H9 (cell line): ENCODE results near the gene APC. TPM values are rescaled to one million over a fixed set of nuclear protein-coding genes. Genes with fewer than 3 reads are reported as not detected.

Experiments used
- DNase-seq: peaks from one replicate; pipeline ENCODE4 v3.0.0-alpha.2; 2017
- H2AFZ ChIP-seq: one replicate; pipeline ENCODE4 v1.6.1; 2013; ENCODE audit warnings: mild to moderate bottlenecking, low read length, control low read depth, moderate library complexity
- H2AK5ac ChIP-seq: 2 replicates; pipeline ENCODE4 v1.6.1; 2013; ENCODE audit warnings: low read length, control low read depth, mixed read lengths; ENCODE audit not compliant: insufficient read length
- H2BK120ac ChIP-seq: one replicate; pipeline ENCODE4 v1.6.1; 2013; ENCODE audit warnings: low read depth, mild to moderate bottlenecking, low read length, control low read depth, inconsistent platforms; ENCODE audit not compliant: poor library complexity, severe bottlenecking
- H2BK12ac ChIP-seq: 2 replicates; pipeline ENCODE4 v1.6.1; 2013; ENCODE audit warnings: low read length, control low read depth, mixed read lengths, low read depth; ENCODE audit not compliant: insufficient read length
- H2BK15ac ChIP-seq: 2 replicates; pipeline ENCODE4 v1.6.1; 2013; ENCODE audit warnings: low read depth, low read length, control low read depth
- H2BK20ac ChIP-seq: one replicate; pipeline ENCODE4 v1.6.1; 2013; ENCODE audit warnings: low read depth, mild to moderate bottlenecking, low read length, control low read depth, inconsistent platforms; ENCODE audit not compliant: poor library complexity, severe bottlenecking
- H2BK5ac ChIP-seq: 2 replicates; pipeline ENCODE4 v1.6.1; 2013; ENCODE audit warnings: low read length, control low read depth, mixed read lengths; ENCODE audit not compliant: insufficient read length
- H3K14ac ChIP-seq: 2 replicates; pipeline ENCODE4 v1.6.1; 2013; ENCODE audit warnings: low read length, control low read depth; ENCODE audit not compliant: insufficient read depth
- H3K18ac ChIP-seq: 2 replicates; pipeline ENCODE4 v1.6.1; 2013; ENCODE audit warnings: low read depth, mild to moderate bottlenecking, mixed read lengths, low read length, control low read depth; ENCODE audit not compliant: insufficient read length
- H3K23ac ChIP-seq: 2 replicates; pipeline ENCODE4 v1.6.1; 2013; ENCODE audit warnings: low read length, control low read depth, mixed read lengths, low read depth; ENCODE audit not compliant: insufficient read length
- H3K23me2 ChIP-seq: 2 replicates; pipeline ENCODE4 v1.6.1; 2013; ENCODE audit warnings: low read depth, mild to moderate bottlenecking, mixed read lengths, low read length, control low read depth; ENCODE audit not compliant: insufficient read length, poor library complexity, severe bottlenecking
- H3K27ac ChIP-seq: 2 replicates; pipeline ENCODE4 v1.5.1; 2013; ENCODE audit warnings: low read length, control low read depth, mixed read lengths, low read depth; ENCODE audit not compliant: insufficient read length
- H3K27me3 ChIP-seq: 2 replicates; pipeline ENCODE4 v1.6.1; 2013; ENCODE audit warnings: low read length, control low read depth, inconsistent platforms; ENCODE audit not compliant: insufficient read depth
- H3K4ac ChIP-seq: 2 replicates; pipeline ENCODE4 v1.6.1; 2013; ENCODE audit warnings: low read depth, mild to moderate bottlenecking, control low read depth, inconsistent platforms, low read length, moderate library complexity
- H3K4me1 ChIP-seq: 2 replicates; pipeline ENCODE4 v1.6.1; 2013; ENCODE audit warnings: low read length, control low read depth, inconsistent platforms; ENCODE audit not compliant: insufficient read depth
- H3K4me2 ChIP-seq: 2 replicates; pipeline ENCODE4 v1.6.1; 2013; ENCODE audit warnings: low read length, control low read depth, mixed read lengths; ENCODE audit not compliant: insufficient read length, insufficient read depth
- H3K56ac ChIP-seq: 2 replicates; pipeline ENCODE4 v1.6.1; 2013; ENCODE audit warnings: low read depth, mild to moderate bottlenecking, mixed read lengths, low read length, control low read depth; ENCODE audit not compliant: insufficient read length
- H3K79me1 ChIP-seq: 2 replicates; pipeline ENCODE4 v1.6.1; 2013; ENCODE audit warnings: low read depth, mild to moderate bottlenecking, moderate library complexity, low read length, control low read depth, inconsistent platforms; ENCODE audit not compliant: insufficient read depth, poor library complexity, severe bottlenecking
- H3K79me2 ChIP-seq: 2 replicates; pipeline ENCODE4 v1.6.1; 2013; ENCODE audit warnings: low read length, control low read depth, inconsistent platforms; ENCODE audit not compliant: insufficient read depth
- H3K9ac ChIP-seq: 2 replicates; pipeline ENCODE4 v1.6.1; 2013; ENCODE audit warnings: low read length, control low read depth, mixed read lengths; ENCODE audit not compliant: insufficient read length; ENCODE audit errors: extremely low read depth
- H3K9me3 ChIP-seq: one replicate; pipeline ENCODE4 v1.6.1; 2013; ENCODE audit warnings: low read depth, low read length, inconsistent platforms; ENCODE audit not compliant: control insufficient read depth
- H3T11ph ChIP-seq: one replicate; pipeline ENCODE4 v1.6.1; 2013; ENCODE audit warnings: mild to moderate bottlenecking, low read length, control low read depth, inconsistent platforms
- H4K20me1 ChIP-seq: one replicate; pipeline ENCODE4 v1.6.1; 2013; ENCODE audit not compliant: control insufficient read depth, insufficient read length, insufficient read depth
- H4K5ac ChIP-seq: 2 replicates; pipeline ENCODE4 v1.6.1; 2013; ENCODE audit warnings: low read depth, mild to moderate bottlenecking, mixed read lengths, low read length, control low read depth; ENCODE audit not compliant: insufficient read length
- H4K8ac ChIP-seq: replicated peaks from 2 replicates; pipeline ENCODE4 v1.6.1; 2013; ENCODE audit warnings: low read length, control low read depth, mixed read lengths, low read depth; ENCODE audit not compliant: insufficient read length
- H4K91ac ChIP-seq: 2 replicates; pipeline ENCODE4 v1.6.1; 2013; ENCODE audit warnings: low read depth, mild to moderate bottlenecking, moderate library complexity, mixed read lengths, low read length, control low read depth; ENCODE audit not compliant: insufficient read length
- H3K27ac Mint-ChIP-seq, 3 experiments: 2 replicates in 2 of 3; 3 replicates in 1 of 3; pipeline ENCODE4 v1.8.0; 2020 to 2021; ENCODE audit warnings: mixed read lengths in 3 of 3, mild to moderate bottlenecking in 1 of 3, moderate library complexity in 1 of 3
- H3K27me3 Mint-ChIP-seq: 2 replicates; pipeline ENCODE4 v1.8.0; 2021; ENCODE audit warnings: low read depth, mild to moderate bottlenecking, moderate library complexity, mixed read lengths
- H3K36me3 Mint-ChIP-seq, 3 experiments: 2 replicates in 2 of 3; 3 replicates in 1 of 3; pipeline ENCODE4 v1.8.0; 2020 to 2021; ENCODE audit warnings: low read depth in 3 of 3, mixed read lengths in 3 of 3; ENCODE audit not compliant: insufficient read depth in 1 of 3
- H3K4me1 Mint-ChIP-seq, 2 experiments: 2 replicates each; pipeline ENCODE4 v1.8.0; 2020; ENCODE audit warnings: mixed read lengths in 2 of 2
- H3K4me3 Mint-ChIP-seq, 2 experiments: 2 replicates in 1 of 2; 3 replicates in 1 of 2; pipeline ENCODE4 v1.8.0; 2020 to 2021; ENCODE audit warnings: mild to moderate bottlenecking in 2 of 2, mixed read lengths in 2 of 2, moderate library complexity in 1 of 2
- H3K9me3 Mint-ChIP-seq, 2 experiments: 2 replicates in 1 of 2; 3 replicates in 1 of 2; pipeline ENCODE4 v1.8.0; 2020; ENCODE audit warnings: mild to moderate bottlenecking in 2 of 2, mixed read lengths in 2 of 2, moderate library complexity in 1 of 2
- WGBS: extraction: QIAGEN DNeasy Blood & Tissue Kit; methylation state at CpG from one replicate; pipeline ENCODE4 v1.1.7; 2013; ENCODE audit warnings: missing lambda C conversion rate, low lambda C conversion rate, mixed read lengths; ENCODE audit not compliant: insufficient read length; ENCODE audit errors: extremely low coverage; 5-methylcytosine and 5-hydroxymethylcytosine counted together
- total RNA-seq: library from RNA; stranded (reverse); gene quantifications from 2 replicates; pipeline ENCODE4 v1.2.1, GENCODE V29; 2021
- TF ChIP-seq, protein P1 (sequence below): fragments of 200-600 bp; sonication (generic); conservative IDR thresholded peaks from 3 replicates; pipeline ENCODE4 v1.8.0; 2021; ENCODE audit warnings: antibody characterized with exemption, mild to moderate bottlenecking

The APC gene
- total RNA-seq, 1 experiment from 2014 or later, result 29.3 TPM

DNA sequence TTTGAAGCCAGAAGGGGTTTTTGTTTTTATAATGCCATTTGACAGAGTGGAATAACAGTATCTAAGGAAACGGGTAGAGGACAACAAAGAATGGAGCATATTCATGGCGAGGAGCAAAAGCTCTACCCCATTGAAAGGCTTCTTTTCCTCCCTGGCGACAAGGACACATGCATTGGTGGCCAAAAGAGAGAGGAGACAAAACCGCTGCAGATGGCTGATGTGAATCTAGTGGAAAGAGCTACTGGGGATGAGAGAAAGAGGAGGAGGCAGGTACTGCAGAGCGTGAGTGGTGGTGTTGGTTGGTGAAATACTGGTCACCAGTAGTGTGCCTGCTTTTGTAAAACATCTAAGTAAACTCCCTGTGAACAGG, 491 bp downstream of the APC start:
- no peak overlapping the region for H4K91ac ChIP-seq
- H3K4me3 Mint-ChIP-seq, result peak overlapping the region; percentile 81 to 93
- H3K27me3 Mint-ChIP-seq, result no peaks in the 10 kb centered on the region
- no peaks in the 10 kb centered on the region for H3K79me1 ChIP-seq
- H3K14ac ChIP-seq, result no peak overlapping the region
- DNase-seq, result no peak
- no peak overlapping the region for H3K4ac ChIP-seq
- no peaks in the 10 kb centered on the region for H3K4me1 ChIP-seq
- peaks cover 2% of the 10 kb centered on the region; the same call in 1 of the 2 replicates for H3K79me2 ChIP-seq
- H4K8ac ChIP-seq, result no peak overlapping the region
- H4K5ac ChIP-seq, result no peak overlapping the region
- no peaks in the 10 kb centered on the region for H3K27me3 ChIP-seq
- H3K36me3 Mint-ChIP-seq, result no peaks in the 10 kb centered on the region
- H3K9ac ChIP-seq, result peak overlapping the region; percentile 5
- no peak overlapping the region for H3K23ac ChIP-seq
- H2BK15ac ChIP-seq, result no peak overlapping the region
- H3K56ac ChIP-seq, result no peak overlapping the region
- no CpG with 5 or more reads among the region's 5 CpGs for WGBS
- no peak overlapping the region for H2BK120ac ChIP-seq
- H4K20me1 ChIP-seq, result no peaks in the 10 kb centered on the region
- H3K9me3 Mint-ChIP-seq, result no peaks in the 10 kb centered on the region
- H3K4me2 ChIP-seq, result peak overlapping the region; percentile 54
- no peak overlapping the region for H3T11ph ChIP-seq
- no peaks in the 10 kb centered on the region for H3K9me3 ChIP-seq
- H2BK20ac ChIP-seq, result no peak overlapping the region
- H3K27ac ChIP-seq, result no peak overlapping the region
- no peak overlapping the region for H2AK5ac ChIP-seq
- H2AFZ ChIP-seq, result no peak overlapping the region
- H2BK12ac ChIP-seq, result no peak overlapping the region
- no peak overlapping the region for H3K18ac ChIP-seq
- TF ChIP-seq, protein P1, sequence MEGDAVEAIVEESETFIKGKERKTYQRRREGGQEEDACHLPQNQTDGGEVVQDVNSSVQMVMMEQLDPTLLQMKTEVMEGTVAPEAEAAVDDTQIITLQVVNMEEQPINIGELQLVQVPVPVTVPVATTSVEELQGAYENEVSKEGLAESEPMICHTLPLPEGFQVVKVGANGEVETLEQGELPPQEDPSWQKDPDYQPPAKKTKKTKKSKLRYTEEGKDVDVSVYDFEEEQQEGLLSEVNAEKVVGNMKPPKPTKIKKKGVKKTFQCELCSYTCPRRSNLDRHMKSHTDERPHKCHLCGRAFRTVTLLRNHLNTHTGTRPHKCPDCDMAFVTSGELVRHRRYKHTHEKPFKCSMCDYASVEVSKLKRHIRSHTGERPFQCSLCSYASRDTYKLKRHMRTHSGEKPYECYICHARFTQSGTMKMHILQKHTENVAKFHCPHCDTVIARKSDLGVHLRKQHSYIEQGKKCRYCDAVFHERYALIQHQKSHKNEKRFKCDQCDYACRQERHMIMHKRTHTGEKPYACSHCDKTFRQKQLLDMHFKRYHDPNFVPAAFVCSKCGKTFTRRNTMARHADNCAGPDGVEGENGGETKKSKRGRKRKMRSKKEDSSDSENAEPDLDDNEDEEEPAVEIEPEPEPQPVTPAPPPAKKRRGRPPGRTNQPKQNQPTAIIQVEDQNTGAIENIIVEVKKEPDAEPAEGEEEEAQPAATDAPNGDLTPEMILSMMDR, result no peak
- H3K4me1 Mint-ChIP-seq, result peaks cover 14 to 15% of the 10 kb centered on the region in 2 experiments
- H2BK5ac ChIP-seq, result no peak overlapping the region
- peak overlapping the region; percentile 6 to 82 (median 80) for H3K27ac Mint-ChIP-seq
- peaks cover 3% of the 10 kb centered on the region for H3K23me2 ChIP-seq
